ENCODE data around the gene GREB1. TPM values are rescaled to one million over a fixed set of nuclear protein-coding genes. Genes with fewer than 3 reads are reported as not detected.

Gene GREB1
- total and polyA plus RNA-seq, 2 of the 13 experiments (the other 11 are each of a cell fraction or from before 2014, with no cell fraction given), result 31.3 to 61.2 TPM

GRCh38 chr2:11505652-11506610 lies 27.9 kb upstream of the GREB1 start (continued):
- TF ChIP-seq NFE2L1 (CRISPR knock-in tag; IDR thresholded peaks at IDR 0.05; ENCODE audit: borderline replicate concordance), result no peak
- peak; percentile 38; the same call in 1 of the 2 replicates for TF ChIP-seq ZNF383 (CRISPR knock-in tag; IDR thresholded peaks at IDR 0.05; ENCODE audit: borderline replicate concordance)
- TF ChIP-seq HINFP (CRISPR knock-in tag; IDR thresholded peaks at IDR 0.05; ENCODE audit: low read depth), result 0 out of 2 replicates have a peak, but pooled peaks have one; percentile 63
- no peak for TF ChIP-seq PLRG1 (conservative IDR thresholded peaks at IDR 0.05)
- TF ChIP-seq EHMT2 (IDR thresholded peaks at IDR 0.05; ENCODE audit: borderline replicate concordance, low read depth, low read length), result peak; percentile 32
- TF ChIP-seq ZNF143 (CRISPR knock-in tag; IDR thresholded peaks at IDR 0.05), result no peak
- TF ChIP-seq, protein P1, sequence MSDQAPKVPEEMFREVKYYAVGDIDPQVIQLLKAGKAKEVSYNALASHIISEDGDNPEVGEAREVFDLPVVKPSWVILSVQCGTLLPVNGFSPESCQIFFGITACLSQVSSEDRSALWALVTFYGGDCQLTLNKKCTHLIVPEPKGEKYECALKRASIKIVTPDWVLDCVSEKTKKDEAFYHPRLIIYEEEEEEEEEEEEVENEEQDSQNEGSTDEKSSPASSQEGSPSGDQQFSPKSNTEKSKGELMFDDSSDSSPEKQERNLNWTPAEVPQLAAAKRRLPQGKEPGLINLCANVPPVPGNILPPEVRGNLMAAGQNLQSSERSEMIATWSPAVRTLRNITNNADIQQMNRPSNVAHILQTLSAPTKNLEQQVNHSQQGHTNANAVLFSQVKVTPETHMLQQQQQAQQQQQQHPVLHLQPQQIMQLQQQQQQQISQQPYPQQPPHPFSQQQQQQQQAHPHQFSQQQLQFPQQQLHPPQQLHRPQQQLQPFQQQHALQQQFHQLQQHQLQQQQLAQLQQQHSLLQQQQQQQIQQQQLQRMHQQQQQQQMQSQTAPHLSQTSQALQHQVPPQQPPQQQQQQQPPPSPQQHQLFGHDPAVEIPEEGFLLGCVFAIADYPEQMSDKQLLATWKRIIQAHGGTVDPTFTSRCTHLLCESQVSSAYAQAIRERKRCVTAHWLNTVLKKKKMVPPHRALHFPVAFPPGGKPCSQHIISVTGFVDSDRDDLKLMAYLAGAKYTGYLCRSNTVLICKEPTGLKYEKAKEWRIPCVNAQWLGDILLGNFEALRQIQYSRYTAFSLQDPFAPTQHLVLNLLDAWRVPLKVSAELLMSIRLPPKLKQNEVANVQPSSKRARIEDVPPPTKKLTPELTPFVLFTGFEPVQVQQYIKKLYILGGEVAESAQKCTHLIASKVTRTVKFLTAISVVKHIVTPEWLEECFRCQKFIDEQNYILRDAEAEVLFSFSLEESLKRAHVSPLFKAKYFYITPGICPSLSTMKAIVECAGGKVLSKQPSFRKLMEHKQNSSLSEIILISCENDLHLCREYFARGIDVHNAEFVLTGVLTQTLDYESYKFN (CRISPR knock-in tag; conservative IDR thresholded peaks at IDR 0.05), result peak; percentile 99
- TF ChIP-seq ZNF546 (CRISPR knock-in tag; conservative IDR thresholded peaks at IDR 0.05), result no peak
- TF ChIP-seq ZNF678 (CRISPR knock-in tag; IDR thresholded peaks at IDR 0.05), result 0 out of 2 replicates have a peak, but pooled peaks have one; percentile 65
- TF ChIP-seq RARA (CRISPR knock-in tag; IDR thresholded peaks at IDR 0.05), result peak; percentile 71
- peak; percentile 61; the same call in 1 of the 2 replicates for TF ChIP-seq ZBTB7A (CRISPR knock-in tag; IDR thresholded peaks at IDR 0.05)
- TF ChIP-seq WIZ (CRISPR knock-in tag; IDR thresholded peaks at IDR 0.05), result peak; percentile 80; the same call in 1 of the 2 replicates
- no peak; the same call in 1 of the 2 replicates for TF ChIP-seq DPF2 (CRISPR knock-in tag; IDR thresholded peaks at IDR 0.05; ENCODE audit: borderline replicate concordance, low read depth)
- peak; percentile 92 for TF ChIP-seq MEIS1 (CRISPR knock-in tag; IDR thresholded peaks at IDR 0.05; ENCODE audit: borderline replicate concordance)
- TF ChIP-seq ZBTB26 (CRISPR knock-in tag; IDR thresholded peaks at IDR 0.05; ENCODE audit: borderline replicate concordance), result peak; percentile 81; the same call in 1 of the 2 replicates
- TF ChIP-seq XBP1 (CRISPR knock-in tag; IDR thresholded peaks at IDR 0.05), result no peak
- no peak for TF ChIP-seq ZNF17 (CRISPR knock-in tag; IDR thresholded peaks at IDR 0.05)
- peak in 1 of 2 experiments; percentile 78; a peak in 2 of 4 replicates for TF ChIP-seq KLF16 (CRISPR knock-in tag; IDR thresholded peaks at IDR 0.05)
- peak; percentile 45; the same call in 1 of the 2 replicates for TF ChIP-seq PHF8 (CRISPR knock-in tag; IDR thresholded peaks at IDR 0.05)
- TF ChIP-seq ZNF776 (CRISPR knock-in tag; IDR thresholded peaks at IDR 0.05), result no peak
- TF ChIP-seq ZNF333 (CRISPR knock-in tag; IDR thresholded peaks at IDR 0.05; ENCODE audit: borderline replicate concordance), result no peak
- TF ChIP-seq MAFF (IDR thresholded peaks at IDR 0.05; ENCODE audit: low read depth, low read length), result no peak
- TF ChIP-seq ZNF567 (CRISPR knock-in tag; IDR thresholded peaks at IDR 0.05; ENCODE audit: borderline replicate concordance), result 0 out of 2 replicates have a peak, but pooled peaks have one; percentile 82

All from HepG2 (cell line).